Stimulated activated naive CD8-positive, alpha-beta T cell treated with anti-CD3 and anti-CD28 coated beads, Interleukin-15, amount 100 ng/mL, for 72 hours (primary cell): ENCODE results near the gene BOLA3.

Source experiments
- ATAC-seq: fragments of 150-1000 bp; cut with Tn5 transposase; 2 replicates; pipeline ENCODE4 v1.10.0; 2021; ENCODE audit warnings: mild to moderate bottlenecking, moderate library complexity
- DNase-seq, 2 donors: peaks; one replicate each; pipeline ENCODE4 v3.0.0; 2021 to 2022
- H3K27ac Mint-ChIP-seq, 2 donors: one replicate each; pipeline ENCODE4 v1.8.0; 2022; ENCODE audit warnings: mild to moderate bottlenecking in 2 of 2, mixed read lengths in 2 of 2, moderate library complexity in 2 of 2
- H3K27me3 Mint-ChIP-seq: one replicate; pipeline ENCODE4 v1.8.0; 2022; ENCODE audit warnings: mixed read lengths
- H3K4me1 Mint-ChIP-seq: one replicate; pipeline ENCODE4 v1.8.0; 2022; ENCODE audit warnings: mild to moderate bottlenecking, mixed read lengths
- H3K4me3 Mint-ChIP-seq, 2 donors: one replicate each; pipeline ENCODE4 v1.8.0; 2022; ENCODE audit warnings: mild to moderate bottlenecking in 2 of 2, mixed read lengths in 2 of 2, moderate library complexity in 1 of 2
- H3K9me3 Mint-ChIP-seq, 2 donors: one replicate each; pipeline ENCODE4 v1.8.0; 2022; ENCODE audit warnings: mixed read lengths in 2 of 2

BOLA3 gene

DNA sequence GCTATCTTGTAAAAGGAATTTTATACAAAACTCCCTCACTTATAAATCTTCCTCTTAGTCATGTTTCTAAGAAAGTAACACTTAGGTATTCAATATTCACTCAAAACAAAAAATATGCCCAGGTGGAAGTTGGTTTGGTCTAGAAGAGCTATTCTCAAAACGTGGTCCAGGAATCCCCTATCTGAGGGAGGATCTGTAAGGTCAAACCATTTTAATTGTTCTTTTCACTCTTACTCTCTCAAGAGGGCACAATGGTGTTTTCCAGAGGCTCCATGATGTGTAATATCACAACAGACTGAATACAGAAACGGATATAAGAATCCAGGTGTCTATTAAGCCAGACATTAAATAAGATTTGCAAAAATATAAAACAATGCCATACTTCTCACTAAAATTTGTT lies 21.0 kb upstream of the BOLA3 start:
- ATAC-seq (peak; percentile 100), DNase-seq (peak in 1 of 2 donors; percentile 31)
- no peaks in the 10 kb centered on the region for H3K27me3 Mint-ChIP-seq
- H3K4me1 Mint-ChIP-seq, result peaks cover 38% of the 10 kb centered on the region
- no peaks in the 10 kb centered on the region for H3K9me3 Mint-ChIP-seq
- peak overlapping the region; percentile 27 to 73 for H3K27ac Mint-ChIP-seq
- H3K4me3 Mint-ChIP-seq, result peak overlapping the region; percentile 19 to 36

GRCh38 chr2:74164761-74165160 lies 17.0 kb upstream of the BOLA3 start:
- no peaks in the 10 kb centered on the region for H3K27me3 Mint-ChIP-seq
- peaks cover 26% of the 10 kb centered on the region for H3K4me1 Mint-ChIP-seq
- H3K9me3 Mint-ChIP-seq, result no peaks in the 10 kb centered on the region
- no peak overlapping the region for H3K4me3 Mint-ChIP-seq
- no peak for DNase-seq
- no peak for ATAC-seq
- no peak overlapping the region for H3K27ac Mint-ChIP-seq

DNA sequence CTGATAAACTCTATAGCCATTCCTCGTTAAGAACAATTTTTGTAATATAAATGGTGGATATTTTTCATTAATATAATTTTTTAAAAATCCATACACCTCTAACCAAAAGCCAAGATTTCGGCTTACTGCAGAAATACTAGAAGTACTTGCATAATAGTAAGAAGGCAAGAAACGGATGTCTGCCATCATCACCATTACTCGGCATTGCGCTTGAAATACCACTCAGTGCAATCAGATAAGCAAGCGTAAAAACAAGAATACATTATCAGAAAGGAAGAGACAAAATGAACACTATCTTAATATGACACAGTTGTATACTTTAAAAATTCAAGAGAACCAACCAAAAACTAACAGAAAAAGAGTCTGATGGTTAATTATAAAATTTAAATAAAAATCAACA lies 15.2 kb upstream of the BOLA3 start:
- H3K9me3 Mint-ChIP-seq, result no peaks in the 10 kb centered on the region
- no peak for DNase-seq
- peak overlapping the region in 1 of 2 donors; percentile 65 for H3K27ac Mint-ChIP-seq
- ATAC-seq, result no peak
- H3K27me3 Mint-ChIP-seq, result no peaks in the 10 kb centered on the region
- peaks cover 12% of the 10 kb centered on the region for H3K4me1 Mint-ChIP-seq
- no peak overlapping the region for H3K4me3 Mint-ChIP-seq

- no peaks in the 10 kb centered on the region for H3K4me1 Mint-ChIP-seq
- no peak overlapping the region for H3K4me3 Mint-ChIP-seq
- no peaks in the 10 kb centered on the region for H3K27me3 Mint-ChIP-seq
- DNase-seq (no peak), ATAC-seq (no peak)
- H3K27ac Mint-ChIP-seq, result no peak overlapping the region
- H3K9me3 Mint-ChIP-seq, result no peaks in the 10 kb centered on the region
Observed at GRCh38 chr2:74155830-74156229, 8.1 kb upstream of the BOLA3 start.

DNA sequence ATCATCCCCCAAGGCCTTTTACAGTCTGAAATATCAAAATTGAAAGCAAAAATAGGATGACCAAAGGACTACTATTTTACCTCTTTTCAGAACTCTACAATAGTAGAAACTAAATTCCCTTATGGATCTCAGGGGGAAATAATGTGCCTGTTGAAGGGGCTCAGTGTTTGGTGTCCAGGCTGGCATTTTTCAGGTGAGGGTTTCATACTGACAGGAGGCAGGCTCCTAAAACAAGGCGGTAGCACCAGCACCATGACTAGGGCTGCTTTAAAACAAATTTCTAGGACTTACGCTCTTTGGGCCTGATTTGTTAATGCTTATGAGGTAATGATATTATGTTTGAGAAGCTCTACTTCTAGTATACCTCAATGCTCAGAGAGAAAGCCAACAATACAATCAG lies 5.2 kb upstream of the BOLA3 start:
- H3K4me1 Mint-ChIP-seq, result no peaks in the 10 kb centered on the region
- H3K27me3 Mint-ChIP-seq, result no peaks in the 10 kb centered on the region
- no peak overlapping the region for H3K4me3 Mint-ChIP-seq
- H3K27ac Mint-ChIP-seq, result peak overlapping the region in 1 of 2 donors; percentile 7
- ATAC-seq (no peak), DNase-seq (no peak)
- no peaks in the 10 kb centered on the region for H3K9me3 Mint-ChIP-seq

DNA sequence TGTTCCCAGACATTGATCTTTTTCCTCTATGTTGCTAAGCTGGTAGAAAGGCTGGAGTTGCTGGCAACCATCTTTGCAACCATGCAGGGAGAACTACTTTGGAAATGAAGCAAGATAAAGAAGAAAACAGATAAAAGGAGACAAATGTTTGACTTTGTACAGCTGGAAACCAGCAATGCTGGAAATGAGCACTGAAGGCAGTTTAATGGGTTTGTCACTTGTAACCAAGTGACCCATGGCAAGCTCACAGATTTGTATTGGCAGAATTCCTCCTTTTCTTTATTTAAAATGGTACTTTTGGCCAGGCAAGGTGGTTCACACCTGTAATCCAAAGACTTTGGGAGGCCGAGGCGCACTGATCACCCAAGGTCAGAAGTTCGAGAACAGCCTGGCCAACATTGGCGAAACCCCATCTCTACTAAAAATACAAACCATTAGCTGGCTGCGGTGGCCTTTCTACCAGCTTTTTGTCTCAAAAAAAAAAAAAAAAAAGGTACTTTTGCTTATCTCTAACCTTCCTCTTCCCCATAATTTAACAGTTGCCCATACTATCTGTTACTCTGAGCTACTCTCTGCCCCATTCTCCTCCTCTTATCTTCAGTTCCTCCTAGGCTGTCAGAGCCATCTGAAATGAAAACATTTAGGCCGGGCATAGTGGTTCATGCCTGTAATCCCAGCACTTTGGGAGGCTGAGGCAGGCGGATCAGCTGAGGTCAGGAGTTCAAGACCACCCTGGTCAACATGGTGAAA lies 2.0 kb upstream of the BOLA3 start:
- DNase-seq (no peak), ATAC-seq (no peak)
- no peaks in the 10 kb centered on the region for H3K4me1 Mint-ChIP-seq
- no peak overlapping the region for H3K4me3 Mint-ChIP-seq
- no peaks in the 10 kb centered on the region for H3K9me3 Mint-ChIP-seq
- no peaks in the 10 kb centered on the region for H3K27me3 Mint-ChIP-seq
- peak overlapping the region in 1 of 2 donors; percentile 9 for H3K27ac Mint-ChIP-seq

DNA sequence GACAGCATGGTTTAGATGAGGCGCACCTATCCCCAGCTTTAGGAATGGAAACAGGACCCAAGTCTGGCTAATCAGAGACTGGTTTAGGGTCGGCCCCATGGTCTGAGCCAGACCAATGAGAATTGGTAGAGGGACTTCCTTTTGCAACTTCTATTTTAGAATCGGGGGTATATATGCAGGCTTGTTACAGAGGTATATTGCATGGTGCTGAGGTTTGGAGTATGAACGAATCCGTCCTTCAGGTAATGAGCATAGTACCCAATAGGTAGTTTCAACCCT lies 1.5 kb upstream of the BOLA3 start:
- H3K9me3 Mint-ChIP-seq, result no peaks in the 10 kb centered on the region
- no peak overlapping the region for H3K4me3 Mint-ChIP-seq
- peak overlapping the region in 1 of 2 donors; percentile 3 for H3K27ac Mint-ChIP-seq
- no peaks in the 10 kb centered on the region for H3K27me3 Mint-ChIP-seq
- ATAC-seq (no peak), DNase-seq (no peak)
- no peaks in the 10 kb centered on the region for H3K4me1 Mint-ChIP-seq

GRCh38 chr2:74148457-74149246 lies 940 bp upstream of the BOLA3 start:
- H3K27me3 Mint-ChIP-seq, result no peaks in the 10 kb centered on the region
- DNase-seq (peak in 1 of 2 donors; percentile 28), ATAC-seq (no peak)
- no peak overlapping the region for H3K4me3 Mint-ChIP-seq
- H3K4me1 Mint-ChIP-seq, result no peaks in the 10 kb centered on the region
- peak overlapping the region in 1 of 2 donors; percentile 3 for H3K27ac Mint-ChIP-seq
- H3K9me3 Mint-ChIP-seq, result no peaks in the 10 kb centered on the region

GRCh38 chr2:74146929-74147726 lies 584 bp downstream of the BOLA3 start:
- Mint-ChIP-seq H3K4me1 (no peaks in the 10 kb centered on the region), H3K4me3 (no peak overlapping the region), H3K27ac (no peak overlapping the region), H3K27me3 (no peaks in the 10 kb centered on the region), H3K9me3 (no peaks in the 10 kb centered on the region)
- DNase-seq (peak in 1 of 2 donors; percentile 65), ATAC-seq (peak; percentile 71)

DNA sequence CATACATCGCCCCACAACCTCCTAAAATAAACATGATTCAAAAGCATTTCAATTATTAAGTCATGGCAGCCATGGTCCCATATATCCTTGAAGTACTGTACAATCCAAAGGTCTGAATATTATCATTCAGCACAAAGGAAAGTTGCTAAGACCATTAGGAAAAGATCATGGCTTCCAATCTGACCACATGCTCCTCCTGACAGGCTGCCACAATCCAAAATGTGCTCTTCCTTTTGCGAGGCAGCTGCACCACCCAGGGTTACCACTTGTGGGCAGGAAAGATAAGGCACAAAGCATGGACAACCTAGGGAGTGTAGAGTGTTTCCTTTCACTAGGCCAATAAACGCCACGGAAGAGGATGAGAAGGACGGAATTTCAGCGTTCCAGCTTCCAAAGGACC lies 5.4 kb downstream of the BOLA3 start:
- DNase-seq (no peak), ATAC-seq (no peak)
- Mint-ChIP-seq H3K27me3 (no peaks in the 10 kb centered on the region), H3K9me3 (no peaks in the 10 kb centered on the region), H3K4me1 (peaks cover 17% of the 10 kb centered on the region), H3K4me3 (no peak overlapping the region), H3K27ac (no peak overlapping the region)

DNA sequence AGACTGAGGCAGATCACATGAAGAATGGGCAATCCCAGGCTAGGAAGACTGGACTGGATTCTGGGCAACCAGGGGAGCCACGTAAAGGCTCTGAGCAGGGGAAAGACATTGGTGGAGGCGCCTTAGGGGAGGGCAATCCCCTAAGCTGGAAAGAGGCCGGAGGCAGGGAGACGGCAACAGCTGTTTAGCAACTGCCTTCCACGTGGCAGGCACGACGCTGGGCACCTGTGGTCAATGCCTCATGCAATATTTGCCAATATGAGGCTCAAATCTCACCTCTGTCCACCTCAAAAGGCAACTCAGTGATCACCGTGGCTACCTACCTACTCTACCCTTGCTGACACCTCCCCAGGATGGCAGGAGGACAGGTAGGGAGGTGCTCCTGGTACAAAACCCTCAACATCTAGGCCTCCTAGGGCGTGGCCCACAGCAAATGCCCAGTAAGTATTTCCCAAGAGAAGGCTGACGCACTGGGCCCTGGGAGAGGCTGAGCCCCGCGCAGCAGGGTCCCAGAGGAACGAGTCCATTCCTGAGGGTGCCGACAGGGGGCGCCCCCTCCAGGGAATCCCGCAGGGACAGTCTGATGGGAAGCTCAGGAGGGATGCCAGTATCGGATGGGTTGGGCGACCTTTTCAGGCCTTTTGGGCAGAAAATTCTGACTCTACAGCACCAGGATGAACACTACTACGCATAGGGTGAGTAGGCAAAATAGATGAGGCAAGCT lies 8.9 kb downstream of the BOLA3 start:
- DNase-seq, result no peak
- Mint-ChIP-seq H3K9me3 (no peaks in the 10 kb centered on the region), H3K4me3 (no peak overlapping the region), H3K4me1 (peaks cover 17% of the 10 kb centered on the region), H3K27ac (peak overlapping the region in 1 of 2 donors; percentile 15), H3K27me3 (no peaks in the 10 kb centered on the region)
- ATAC-seq, result no peak

- no peaks in the 10 kb centered on the region for H3K9me3 Mint-ChIP-seq
- ATAC-seq (no peak), DNase-seq (no peak)
- peak overlapping the region in 1 of 2 donors; percentile 15 for H3K27ac Mint-ChIP-seq
- no peaks in the 10 kb centered on the region for H3K27me3 Mint-ChIP-seq
- H3K4me3 Mint-ChIP-seq, result no peak overlapping the region
- peaks cover 17% of the 10 kb centered on the region for H3K4me1 Mint-ChIP-seq
Observed at GRCh38 chr2:74137651-74138599, 9.8 kb downstream of the BOLA3 start.

GRCh38 chr2:74131901-74132300 lies 15.8 kb downstream of the BOLA3 start:
- Mint-ChIP-seq H3K4me3 (no peak overlapping the region), H3K9me3 (no peaks in the 10 kb centered on the region), H3K4me1 (no peaks in the 10 kb centered on the region), H3K27ac (no peak overlapping the region), H3K27me3 (peaks cover 18% of the 10 kb centered on the region)
- DNase-seq (no peak), ATAC-seq (no peak)

- DNase-seq (no peak), ATAC-seq (no peak)
- no peak overlapping the region for H3K4me3 Mint-ChIP-seq
- peaks cover 18% of the 10 kb centered on the region for H3K27me3 Mint-ChIP-seq
- no peaks in the 10 kb centered on the region for H3K9me3 Mint-ChIP-seq
- no peaks in the 10 kb centered on the region for H3K4me1 Mint-ChIP-seq
- no peak overlapping the region for H3K27ac Mint-ChIP-seq
Observed at GRCh38 chr2:74130211-74130995, 17.3 kb downstream of the BOLA3 start.
